Measurements from ENCODE around the gene MTFP1.

- no peak for TF ChIP-seq CTCF (IDR thresholded peaks at IDR 0.05)
- TF ChIP-seq POLR2AphosphoS5 (IDR thresholded peaks at IDR 0.05; ENCODE audit: insufficient read depth in 1 of 2, low read depth in 1 of 2): no peak
Observed at GRCh38 chr22:30433227-30433626, 7.7 kb downstream of the MTFP1 start.
